Fibroblast of upper back skin (primary cell): ENCODE data around the gene UCK2.

ENCODE experiments used
- DNase-seq: peaks from one replicate; pipeline ENCODE4 v3.0.0-alpha.2; 2013

UCK2 gene

GRCh38 chr1:165856606-165857005 lies 29.2 kb downstream of the UCK2 start:
- no peak for DNase-seq

DNA sequence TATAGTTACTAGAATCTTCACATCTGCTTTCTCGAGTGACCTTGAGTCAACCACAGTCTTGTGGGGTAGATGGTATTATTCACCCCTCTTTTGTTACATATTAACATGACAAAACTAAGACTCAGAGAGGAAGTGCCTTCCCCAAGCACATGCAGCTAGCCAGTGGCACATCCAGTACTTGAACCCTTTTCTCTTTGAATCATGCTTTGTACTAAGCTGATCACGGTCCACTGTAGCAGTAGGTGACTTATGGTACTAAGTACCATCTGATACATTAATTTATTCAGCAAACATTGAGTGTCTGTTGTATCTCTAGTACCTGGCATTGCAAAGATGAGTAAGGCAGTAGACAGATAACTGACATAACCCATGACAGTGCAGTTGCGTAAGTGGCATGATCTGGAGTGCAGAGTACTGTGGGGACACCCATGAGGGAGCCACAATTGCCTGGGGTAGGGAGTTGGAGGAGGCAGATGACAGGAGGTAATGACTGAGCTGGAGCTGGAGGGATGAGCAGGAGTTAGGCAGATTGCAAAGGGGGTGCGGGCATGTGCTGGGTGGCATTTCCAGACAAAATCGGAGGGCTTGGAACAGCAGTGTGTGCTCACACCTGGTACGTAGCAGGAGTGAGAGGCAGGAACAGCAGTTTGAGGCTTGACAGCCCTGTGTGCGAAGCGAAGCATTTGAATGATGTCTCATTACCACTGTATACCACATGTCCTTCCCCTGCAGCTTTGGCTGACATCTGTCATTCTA lies 29.8 kb downstream of the UCK2 start:
- peak; percentile 45 for DNase-seq

GRCh38 chr1:165858364-165858823 lies 31.0 kb downstream of the UCK2 start:
- no peak for DNase-seq

DNA sequence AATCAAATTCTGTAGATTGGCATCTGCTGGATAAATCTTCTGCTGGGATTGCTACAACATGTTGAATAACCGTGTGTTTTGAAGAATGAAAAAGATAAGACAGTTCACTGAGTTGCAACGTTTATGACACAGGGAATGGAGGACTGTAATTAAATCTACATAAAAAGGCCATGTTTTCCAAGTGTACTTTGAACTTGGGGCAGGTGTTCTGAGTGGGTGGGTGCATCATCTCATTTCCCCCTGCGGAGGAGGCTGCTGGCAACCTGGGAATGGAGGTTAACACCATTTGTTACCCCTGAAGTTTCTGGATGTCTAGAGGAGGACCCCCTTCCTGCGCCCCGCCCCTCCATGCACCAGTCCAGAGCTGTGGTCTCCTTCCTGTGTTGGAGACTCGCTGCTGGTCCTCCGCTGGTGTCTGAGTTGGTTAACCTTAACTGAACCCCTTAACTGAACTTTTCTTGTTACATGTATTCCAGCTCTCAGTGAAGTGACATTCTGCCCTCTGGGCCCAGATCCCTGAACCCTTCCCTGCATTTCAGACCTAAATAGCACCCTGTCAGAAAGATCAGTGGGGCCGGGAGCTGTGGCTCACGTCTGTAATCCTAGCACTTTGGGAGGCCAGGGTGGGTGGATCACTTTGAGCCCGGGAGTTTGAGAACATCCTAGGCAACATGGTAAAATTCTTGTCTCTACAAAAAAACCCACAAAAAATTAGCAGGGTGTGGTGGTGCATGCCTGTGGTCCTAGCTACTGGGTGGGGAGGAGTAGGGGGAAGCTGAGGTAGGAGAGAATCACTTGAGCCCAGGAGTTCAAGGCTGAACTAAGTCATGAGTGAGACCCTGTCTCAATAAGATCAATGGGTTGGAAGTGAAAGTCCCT lies 31.8 kb downstream of the UCK2 start:
- peak; percentile 27 for DNase-seq

- no peak for DNase-seq
Measured at GRCh38 chr1:165860065-165860464, 32.7 kb downstream of the UCK2 start.

DNA sequence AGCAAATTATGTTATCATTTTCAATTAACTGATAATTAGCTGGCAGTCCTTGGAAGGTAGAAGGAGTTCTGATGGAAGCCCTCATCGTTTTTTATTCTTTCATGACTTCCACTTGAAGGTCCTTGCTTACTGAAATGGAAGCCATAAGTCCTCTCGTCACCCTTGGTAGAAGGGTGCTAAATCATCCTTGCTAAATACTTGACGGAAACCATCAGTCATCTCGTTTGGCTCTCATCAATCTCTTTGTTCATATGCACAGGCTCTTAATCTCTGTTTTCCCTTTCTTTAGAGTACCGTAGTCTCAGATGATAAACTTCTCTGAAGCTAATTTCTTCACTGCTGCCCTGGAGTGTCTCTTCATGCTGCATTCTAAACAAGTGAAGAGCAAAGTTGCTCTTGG lies 34.5 kb downstream of the UCK2 start:
- DNase-seq, result no peak

DNA sequence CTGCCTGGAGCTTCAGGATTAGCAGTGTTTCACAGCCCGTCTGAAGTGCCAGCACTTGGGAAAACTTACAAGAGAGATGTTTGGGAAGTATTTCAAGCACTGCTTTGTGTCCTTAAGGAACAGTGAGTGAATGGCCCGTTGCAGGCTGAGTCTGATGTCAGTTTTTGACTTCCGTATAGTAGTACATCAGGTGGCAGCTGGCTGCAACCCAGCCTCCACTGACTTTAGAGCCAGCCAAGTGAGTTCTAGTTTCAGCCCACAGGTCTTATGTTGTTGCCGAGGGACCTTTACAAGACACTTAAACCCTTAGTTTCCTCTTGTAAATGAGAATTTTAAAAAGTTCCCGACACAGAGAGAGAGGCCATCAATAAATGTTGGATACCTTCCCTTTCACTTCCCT lies 35.0 kb downstream of the UCK2 start:
- DNase-seq, result no peak

GRCh38 chr1:165863346-165863745 lies 35.9 kb downstream of the UCK2 start:
- DNase-seq, result no peak

GRCh38 chr1:165865633-165866340 lies 38.4 kb downstream of the UCK2 start:
- no peak for DNase-seq

GRCh38 chr1:165869343-165869742 lies 41.9 kb downstream of the UCK2 start:
- peak; percentile 23 for DNase-seq

DNA sequence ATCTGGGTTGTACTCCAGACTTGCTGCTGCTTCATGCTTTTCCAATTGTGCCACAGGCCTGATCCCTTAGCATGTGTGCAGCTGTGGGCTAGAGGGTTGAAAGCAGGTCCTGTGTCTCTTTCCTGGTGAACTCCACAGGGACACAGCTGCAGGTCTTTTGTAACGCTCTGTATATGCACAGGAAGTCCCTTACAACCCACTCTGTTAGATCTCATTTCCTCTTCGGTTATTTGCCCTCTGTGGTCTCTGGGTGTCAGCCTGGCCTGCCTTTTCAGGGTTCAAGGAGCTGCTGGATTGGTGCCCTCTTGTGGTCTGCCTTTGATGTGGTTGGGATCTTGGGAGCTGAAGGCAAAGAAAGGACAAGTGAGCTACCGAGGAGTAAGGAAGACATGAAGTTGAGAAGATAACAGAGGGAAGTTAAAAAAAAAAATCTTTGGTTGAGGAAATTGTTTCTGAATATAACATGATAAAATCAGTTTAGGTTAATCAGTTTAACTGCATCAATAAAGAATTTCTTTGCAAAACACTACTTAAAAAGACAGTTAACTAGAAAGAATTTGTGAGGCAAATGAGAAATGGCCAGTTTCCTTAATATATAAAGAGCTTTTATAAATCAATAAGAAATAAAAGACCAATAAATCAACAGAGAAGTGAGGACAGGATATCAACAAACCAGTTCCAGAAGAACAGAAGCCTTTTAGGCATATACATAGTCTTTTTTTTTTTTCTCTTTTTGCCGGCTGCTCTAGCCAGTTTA lies 44.1 kb downstream of the UCK2 start:
- DNase-seq, result peak; percentile 34

GRCh38 chr1:165873481-165873880 lies 46.1 kb downstream of the UCK2 start:
- no peak for DNase-seq

DNA sequence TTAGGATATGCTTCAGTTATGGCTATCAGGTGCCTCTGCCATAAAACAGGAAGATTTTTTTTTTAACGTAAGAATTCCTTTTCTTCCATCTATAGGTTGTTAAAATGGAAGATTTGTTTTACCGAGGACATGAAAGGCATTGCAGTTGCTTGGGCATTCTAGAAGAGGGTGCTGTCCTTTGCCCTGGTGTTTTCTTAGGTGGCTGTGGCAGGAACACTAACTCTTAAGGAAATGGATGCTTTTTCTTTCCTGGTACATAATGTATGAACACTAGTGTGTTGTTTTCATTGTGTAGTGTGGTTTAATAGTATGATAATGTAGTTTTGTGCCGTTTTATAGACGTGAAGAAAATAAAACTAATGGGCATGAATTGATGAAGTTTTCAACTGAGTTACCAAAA lies 47.2 kb downstream of the UCK2 start:
- no peak for DNase-seq

DNA sequence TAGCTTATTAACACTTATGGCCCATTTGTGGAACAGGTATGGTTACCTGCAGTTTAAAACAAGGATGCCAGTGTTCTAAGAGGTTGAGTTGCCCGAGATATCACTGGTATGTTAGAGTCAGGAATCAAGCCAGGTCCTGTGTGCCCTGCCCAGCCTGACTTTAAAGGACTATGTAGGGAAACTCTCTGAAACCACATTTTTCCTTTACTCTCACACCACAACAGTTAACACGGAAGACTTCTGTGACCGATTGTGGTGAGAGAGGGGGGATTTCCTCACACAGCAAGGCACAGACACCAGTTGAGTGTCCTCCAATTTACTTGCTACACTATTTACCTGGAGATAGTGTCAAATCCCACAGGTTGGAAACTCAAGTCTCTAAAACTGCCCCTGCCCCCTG lies 47.8 kb downstream of the UCK2 start:
- DNase-seq, result no peak

GRCh38 chr1:165875604-165876003 lies 48.2 kb downstream of the UCK2 start:
- no peak for DNase-seq

- no peak for DNase-seq
Measured at GRCh38 chr1:165876121-165876520, 48.7 kb downstream of the UCK2 start.

DNA sequence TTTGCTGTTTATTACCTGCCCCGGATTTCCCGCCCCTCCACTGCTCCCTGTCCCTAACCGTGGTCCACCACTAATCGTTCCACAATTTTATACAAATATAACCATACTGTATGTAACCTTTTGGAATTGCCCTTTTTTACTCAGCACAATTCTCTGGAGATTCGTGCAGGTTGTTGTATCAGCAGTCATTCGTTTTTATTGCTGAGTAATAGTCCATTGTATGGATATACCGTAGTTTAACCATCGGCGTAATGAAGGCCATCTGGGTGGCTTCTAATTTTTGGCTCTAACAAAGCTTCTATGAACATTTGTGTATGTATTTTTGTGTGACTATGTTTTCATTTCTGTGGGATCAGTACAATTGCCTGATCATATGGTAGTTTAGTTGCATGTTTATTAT lies 50.0 kb downstream of the UCK2 start:
- no peak for DNase-seq

DNA sequence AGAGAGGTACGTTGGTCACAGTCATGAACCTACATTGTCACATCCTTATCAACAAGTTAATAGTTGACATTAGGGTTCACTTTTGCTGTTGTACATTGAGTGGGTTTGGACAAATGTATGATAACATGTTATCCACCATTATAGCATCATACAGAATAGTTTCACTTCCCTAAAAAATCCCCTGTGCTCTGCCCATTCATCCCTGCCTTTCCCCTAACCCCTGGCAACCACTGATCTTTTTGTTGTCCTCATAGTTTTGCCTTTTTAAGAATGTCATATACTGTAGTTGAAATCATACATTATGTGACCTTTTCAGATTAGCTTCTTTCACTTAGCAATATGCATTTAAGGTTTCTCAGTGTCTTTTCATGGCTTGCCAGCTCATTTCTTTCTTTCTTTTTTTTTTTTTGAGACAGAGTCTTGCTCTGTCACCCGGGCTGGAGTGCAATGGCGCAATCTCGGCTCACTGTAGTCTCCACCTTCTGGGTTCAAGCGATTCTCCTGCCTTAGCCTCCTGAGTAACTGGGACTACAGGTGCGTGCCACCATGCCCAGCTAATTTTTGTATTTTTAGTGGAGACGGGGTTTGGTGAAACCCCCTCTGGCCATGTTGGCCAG lies 50.6 kb downstream of the UCK2 start:
- DNase-seq, result no peak

DNA sequence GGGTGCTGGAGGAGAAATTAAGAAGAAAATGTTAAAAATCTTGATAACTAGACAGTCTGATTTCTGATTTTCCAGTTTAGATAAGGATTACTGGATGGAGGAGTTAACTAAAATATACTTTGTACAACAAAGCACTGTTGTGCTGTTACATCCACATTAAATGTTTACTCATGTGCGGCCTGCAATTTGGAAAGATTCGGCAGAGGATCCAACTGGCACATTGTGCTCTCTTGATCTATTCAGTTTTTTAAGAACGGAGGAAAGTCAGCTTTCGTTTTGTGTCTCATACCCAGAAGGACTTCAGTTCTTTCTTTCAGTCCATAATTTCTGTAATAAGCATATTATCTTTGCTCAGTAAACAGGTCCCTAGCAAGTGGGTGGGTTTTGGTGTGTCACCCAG lies 52.5 kb downstream of the UCK2 start:
- no peak for DNase-seq

DNA sequence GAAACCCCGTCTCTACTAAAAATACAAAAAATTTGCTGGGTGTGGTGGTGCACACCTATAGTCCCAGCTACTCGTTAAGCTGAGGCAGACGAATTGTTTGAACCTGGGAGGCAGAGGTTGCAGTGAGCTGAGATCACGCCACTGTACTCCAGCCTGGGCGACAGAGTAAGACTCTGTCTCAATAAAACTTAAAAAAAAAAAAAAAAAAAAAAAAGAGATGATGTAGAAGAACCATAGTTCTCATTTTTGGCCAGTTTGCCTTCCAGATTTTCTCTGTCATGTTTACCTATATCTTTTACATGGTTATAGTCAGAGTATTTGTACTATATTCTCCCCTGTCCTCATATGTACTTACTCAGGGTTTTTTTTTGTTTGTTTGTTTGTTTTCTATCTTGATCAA lies 53.6 kb downstream of the UCK2 start:
- DNase-seq, result no peak

- no peak for DNase-seq
Measured at GRCh38 chr1:165882168-165882837, 54.9 kb downstream of the UCK2 start.

- peak; percentile 53 for DNase-seq
Measured at GRCh38 chr1:165883056-165883455, 55.6 kb downstream of the UCK2 start.
